Thyroid gland (tissue), 4 donors: ENCODE results near the gene CLEC18B. TPM values are rescaled to one million over a fixed set of nuclear protein-coding genes. Genes with fewer than 3 reads are reported as not detected.
"Not testable (repeated sequence)": the region's sequence is repeated elsewhere in the genome, so short reads cannot be mapped to it uniquely, and the experiment has no call there.

Experiments used
- DNase-seq, 2 donors: peaks; one replicate each; pipeline ENCODE4 v3.0.0-alpha.2; 2019
- H3K27ac ChIP-seq, 3 donors: fragments of 200-600 bp; sonication (generic); 1 replicate in 2 of 3; 2 replicates in 1 of 3; pipeline ENCODE4 v1.5.1; 2016 to 2019; ENCODE audit warnings: mild to moderate bottlenecking in 1 of 3, moderate library complexity in 1 of 3
- H3K27me3 ChIP-seq: fragments of 200-600 bp; sonication (generic); one replicate; pipeline ENCODE4 v1.5.1; 2019
- H3K36me3 ChIP-seq, 2 donors: fragments of 200-600 bp; sonication (generic); one replicate each; pipeline ENCODE4 v1.5.1; 2016 to 2019
- H3K4me1 ChIP-seq, 2 donors: fragments of 200-600 bp; sonication (generic); one replicate each; pipeline ENCODE4 v1.5.1; 2017 to 2019
- H3K4me3 ChIP-seq, 3 donors: fragments of 200-600 bp; sonication (generic); replicated peaks in 1 of 3; 1 replicate in 2 of 3; 2 replicates in 1 of 3; pipeline ENCODE4 v1.5.1; 2016; ENCODE audit warnings: mild to moderate bottlenecking in 1 of 3
- H3K9me3 ChIP-seq: fragments of 200-600 bp; sonication (generic); one replicate; pipeline ENCODE4 v1.5.1; 2017
- POLR2A ChIP-seq, 2 donors: fragments of 450-650 bp; IDR thresholded peaks; one replicate each; pipeline ENCODE4 v1.6.1; 2017; ENCODE audit warnings: antibody characterized with exemption in 2 of 2, mild to moderate bottlenecking in 2 of 2, moderate library complexity in 1 of 2
- whole genome bisulfite sequencing, 2 donors: methylation state at CpG; one replicate each; pipeline ENCODE4 v1.1.5; 2017; 5-methylcytosine and 5-hydroxymethylcytosine counted together
- intact Hi-C: fragments of 100-400 bp; cut with DNase I; formaldehyde crosslinking; loops from one replicate; pipeline ENCODE4 v1.15.1; 2023
- total RNA-seq, 4 donors: library from RNA; depleted of rRNA; stranded (reverse); fragments of >200 nt; gene quantifications; one replicate each; pipeline ENCODE4 v1.2.3, GENCODE V29; 2016
- TF ChIP-seq, protein P1 (sequence below), 6 experiments: fragments of 200-600 bp in 3 of 6; fragments of 450-650 bp in 3 of 6; sonication (generic) in 3 of 6; IDR thresholded peaks; one replicate each; pipeline ENCODE4 v1.5.1; 2016 to 2019; ENCODE audit warnings: antibody characterized with exemption in 6 of 6, mild to moderate bottlenecking in 2 of 6, inconsistent platforms in 1 of 6, moderate library complexity in 1 of 6

Gene CLEC18B
- total RNA-seq, 4 donors from 2014 or later, result 0.67 TPM; not detected in 3

DNA sequence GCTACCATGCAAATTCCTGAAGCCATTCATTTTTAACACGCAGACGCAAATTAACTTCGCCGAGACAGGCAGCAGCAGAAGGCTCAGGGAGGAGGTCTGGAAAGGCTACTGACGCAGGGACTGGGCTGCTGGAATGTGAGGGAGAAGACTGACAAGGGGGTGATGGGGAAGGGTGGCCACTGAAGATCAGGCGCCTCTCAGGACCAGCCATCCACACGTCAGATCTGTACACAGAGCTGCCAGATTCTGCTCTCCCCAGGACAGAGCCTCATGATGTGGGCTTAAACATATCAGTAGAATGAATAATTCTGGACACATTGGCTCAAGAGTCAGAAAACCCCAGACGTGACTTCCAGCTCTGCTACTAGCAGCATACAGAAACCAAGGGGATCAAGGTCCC, 25.6 kb upstream of the CLEC18B start:
- peaks cover 3 to 7% of the 10 kb centered on the region in 2 donors for H3K36me3 ChIP-seq
- peak overlapping the region in 1 of 3 donors; percentile 85 for H3K27ac ChIP-seq
- intact Hi-C loops, result no loop called here
- TF ChIP-seq POLR2A (IDR thresholded peaks at IDR 0.05), result no peak
- TF ChIP-seq, protein P1, sequence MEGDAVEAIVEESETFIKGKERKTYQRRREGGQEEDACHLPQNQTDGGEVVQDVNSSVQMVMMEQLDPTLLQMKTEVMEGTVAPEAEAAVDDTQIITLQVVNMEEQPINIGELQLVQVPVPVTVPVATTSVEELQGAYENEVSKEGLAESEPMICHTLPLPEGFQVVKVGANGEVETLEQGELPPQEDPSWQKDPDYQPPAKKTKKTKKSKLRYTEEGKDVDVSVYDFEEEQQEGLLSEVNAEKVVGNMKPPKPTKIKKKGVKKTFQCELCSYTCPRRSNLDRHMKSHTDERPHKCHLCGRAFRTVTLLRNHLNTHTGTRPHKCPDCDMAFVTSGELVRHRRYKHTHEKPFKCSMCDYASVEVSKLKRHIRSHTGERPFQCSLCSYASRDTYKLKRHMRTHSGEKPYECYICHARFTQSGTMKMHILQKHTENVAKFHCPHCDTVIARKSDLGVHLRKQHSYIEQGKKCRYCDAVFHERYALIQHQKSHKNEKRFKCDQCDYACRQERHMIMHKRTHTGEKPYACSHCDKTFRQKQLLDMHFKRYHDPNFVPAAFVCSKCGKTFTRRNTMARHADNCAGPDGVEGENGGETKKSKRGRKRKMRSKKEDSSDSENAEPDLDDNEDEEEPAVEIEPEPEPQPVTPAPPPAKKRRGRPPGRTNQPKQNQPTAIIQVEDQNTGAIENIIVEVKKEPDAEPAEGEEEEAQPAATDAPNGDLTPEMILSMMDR (IDR thresholded peaks at IDR 0.05), result no peak
- WGBS, 2 donors, result 89 to 98% methylated on average over 8 of the region's 8 CpGs
- peaks cover 6 to 25% of the 10 kb centered on the region in 2 donors for H3K4me1 ChIP-seq
- no peak for DNase-seq
- no peaks in the 10 kb centered on the region for H3K27me3 ChIP-seq
- no peak overlapping the region for H3K4me3 ChIP-seq
- no peaks in the 10 kb centered on the region for H3K9me3 ChIP-seq

GRCh38 chr16:74443624-74444346, 22.5 kb upstream of the CLEC18B start:
- intact Hi-C loops, H3K9me3 ChIP-seq, DNase-seq, H3K27me3 ChIP-seq, H3K4me1 ChIP-seq, H3K36me3 ChIP-seq, H3K27ac ChIP-seq, H3K4me3 ChIP-seq: not testable (repeated sequence)
- WGBS, 2 donors, result 97% methylated on average over 12 to 13 of the region's 13 CpGs

- H3K27ac ChIP-seq, result no peak overlapping the region
- no peak for TF ChIP-seq POLR2A (IDR thresholded peaks at IDR 0.05)
- TF ChIP-seq, protein P1 (IDR thresholded peaks at IDR 0.05), result no peak
- no peaks in the 10 kb centered on the region for H3K36me3 ChIP-seq
- WGBS, 2 donors, result 38 to 39% methylated on average over 7 of the region's 7 CpGs
- intact Hi-C loops, result no loop called here
- no peaks in the 10 kb centered on the region for H3K9me3 ChIP-seq
- no peaks in the 10 kb centered on the region for H3K4me1 ChIP-seq
- H3K27me3 ChIP-seq, result no peaks in the 10 kb centered on the region
- no peak overlapping the region for H3K4me3 ChIP-seq
- peak; percentile 29 to 58 for DNase-seq
Observed at GRCh38 chr16:74439685-74440084, 18.4 kb upstream of the CLEC18B start.

- Histone ChIP-seq H3K27me3 (no peaks in the 10 kb centered on the region), H3K4me1 (no peaks in the 10 kb centered on the region), H3K36me3 (no peaks in the 10 kb centered on the region), H3K27ac (no peak overlapping the region), H3K4me3 (no peak overlapping the region), H3K9me3 (no peaks in the 10 kb centered on the region)
- intact Hi-C loops, result no loop called here
- TF ChIP-seq, protein P1 (IDR thresholded peaks at IDR 0.05), result no peak
- TF ChIP-seq POLR2A (IDR thresholded peaks at IDR 0.05), result no peak
- WGBS, 2 donors, result 77 to 80% methylated on average over 7 of the region's 7 CpGs
- DNase-seq, result no peak
Observed at GRCh38 chr16:74438492-74438979, 17.3 kb upstream of the CLEC18B start.

- no peak for DNase-seq
- Histone ChIP-seq H3K27ac (no peak overlapping the region), H3K27me3 (no peaks in the 10 kb centered on the region), H3K9me3 (no peaks in the 10 kb centered on the region), H3K4me3 (no peak overlapping the region), H3K4me1 (no peaks in the 10 kb centered on the region), H3K36me3 (no peaks in the 10 kb centered on the region)
- WGBS, 2 donors, result 70 to 84% methylated on average over 5 of the region's 5 CpGs
- intact Hi-C loops, result loop anchor here (5.0 kb wide), 1 partner anchor 124 kb away; no protein-coding TSS in a partner anchor
- TF ChIP-seq, protein P1 (IDR thresholded peaks at IDR 0.05), result no peak
- TF ChIP-seq POLR2A (IDR thresholded peaks at IDR 0.05), result no peak
Observed at GRCh38 chr16:74431516-74431915, 10.2 kb upstream of the CLEC18B start.
